GM13977 (cell line): ENCODE measurements around the gene ADAMTS1.

Source experiments
- DNase-seq: peaks from one replicate; pipeline ENCODE4 v3.0.0; 2012; ENCODE audit warnings: low spot score
- in situ Hi-C: fragments of 300-500 bp; cut with MboI; formaldehyde crosslinking; loops from one replicate; pipeline ENCODE4 v1.12.0; 2022; ENCODE audit warnings: low sequenced_read_pairs, low pct_unique_long_range_greater_than_20kb, mixed read lengths, inconsistent platforms; ENCODE audit not compliant: unreplicated experiment
- TF ChIP-seq, protein P1 (sequence below): IDR thresholded peaks from 2 replicates; pipeline ENCODE4 v1.5.1; 2012; ENCODE audit warnings: mild to moderate bottlenecking, control low read depth; ENCODE audit not compliant: insufficient read depth; ENCODE audit errors: extremely low read depth, missing control alignments

ADAMTS1 gene

DNA sequence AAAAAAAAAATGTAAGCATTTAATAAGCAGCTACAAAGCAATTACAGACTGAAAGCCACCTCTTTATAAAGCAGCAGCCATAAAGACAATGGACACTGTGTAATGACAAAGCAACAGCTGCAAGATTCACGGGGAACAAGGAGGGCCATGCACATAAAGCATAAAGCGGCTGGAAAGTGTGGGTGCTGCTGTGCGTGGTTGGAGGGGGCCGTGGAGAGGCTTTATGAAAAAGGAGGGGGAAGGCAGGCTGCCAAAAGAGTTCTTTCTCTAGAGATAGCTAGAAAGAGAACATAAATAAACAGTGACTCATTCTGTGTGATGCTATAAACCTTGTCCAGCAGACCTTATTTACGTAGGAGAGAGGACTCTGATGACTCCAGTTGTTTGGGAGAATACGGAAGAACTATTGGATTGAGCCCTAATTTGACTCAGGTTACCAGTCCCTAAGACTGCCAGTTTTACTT, 49.3 kb downstream of the ADAMTS1 start:
- TF ChIP-seq, protein P1, sequence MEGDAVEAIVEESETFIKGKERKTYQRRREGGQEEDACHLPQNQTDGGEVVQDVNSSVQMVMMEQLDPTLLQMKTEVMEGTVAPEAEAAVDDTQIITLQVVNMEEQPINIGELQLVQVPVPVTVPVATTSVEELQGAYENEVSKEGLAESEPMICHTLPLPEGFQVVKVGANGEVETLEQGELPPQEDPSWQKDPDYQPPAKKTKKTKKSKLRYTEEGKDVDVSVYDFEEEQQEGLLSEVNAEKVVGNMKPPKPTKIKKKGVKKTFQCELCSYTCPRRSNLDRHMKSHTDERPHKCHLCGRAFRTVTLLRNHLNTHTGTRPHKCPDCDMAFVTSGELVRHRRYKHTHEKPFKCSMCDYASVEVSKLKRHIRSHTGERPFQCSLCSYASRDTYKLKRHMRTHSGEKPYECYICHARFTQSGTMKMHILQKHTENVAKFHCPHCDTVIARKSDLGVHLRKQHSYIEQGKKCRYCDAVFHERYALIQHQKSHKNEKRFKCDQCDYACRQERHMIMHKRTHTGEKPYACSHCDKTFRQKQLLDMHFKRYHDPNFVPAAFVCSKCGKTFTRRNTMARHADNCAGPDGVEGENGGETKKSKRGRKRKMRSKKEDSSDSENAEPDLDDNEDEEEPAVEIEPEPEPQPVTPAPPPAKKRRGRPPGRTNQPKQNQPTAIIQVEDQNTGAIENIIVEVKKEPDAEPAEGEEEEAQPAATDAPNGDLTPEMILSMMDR: no peak
- no peak for DNase-seq
- in situ Hi-C loops: no loop called here

DNA sequence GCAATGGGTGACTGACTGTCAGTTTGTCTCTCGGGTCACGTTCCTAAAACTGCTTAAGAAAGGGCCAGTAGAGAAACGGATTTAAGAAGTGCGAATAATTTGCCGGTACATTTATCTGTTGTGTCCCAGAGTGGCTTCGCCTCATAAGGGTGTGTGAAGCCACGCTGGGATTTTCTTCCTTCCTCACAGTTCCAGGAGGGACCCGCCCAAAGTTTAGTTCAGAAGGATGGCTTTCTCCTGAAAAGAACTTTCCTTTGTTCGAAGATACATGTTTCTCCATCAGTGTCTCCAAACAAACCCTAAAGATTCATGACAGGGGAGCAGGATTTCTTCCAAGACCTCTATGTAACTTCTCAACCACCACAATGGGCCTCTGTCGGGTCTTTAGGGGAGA, 49.8 kb downstream of the ADAMTS1 start:
- in situ Hi-C loops: no loop called here
- TF ChIP-seq, protein P1: no peak
- no peak for DNase-seq

DNA sequence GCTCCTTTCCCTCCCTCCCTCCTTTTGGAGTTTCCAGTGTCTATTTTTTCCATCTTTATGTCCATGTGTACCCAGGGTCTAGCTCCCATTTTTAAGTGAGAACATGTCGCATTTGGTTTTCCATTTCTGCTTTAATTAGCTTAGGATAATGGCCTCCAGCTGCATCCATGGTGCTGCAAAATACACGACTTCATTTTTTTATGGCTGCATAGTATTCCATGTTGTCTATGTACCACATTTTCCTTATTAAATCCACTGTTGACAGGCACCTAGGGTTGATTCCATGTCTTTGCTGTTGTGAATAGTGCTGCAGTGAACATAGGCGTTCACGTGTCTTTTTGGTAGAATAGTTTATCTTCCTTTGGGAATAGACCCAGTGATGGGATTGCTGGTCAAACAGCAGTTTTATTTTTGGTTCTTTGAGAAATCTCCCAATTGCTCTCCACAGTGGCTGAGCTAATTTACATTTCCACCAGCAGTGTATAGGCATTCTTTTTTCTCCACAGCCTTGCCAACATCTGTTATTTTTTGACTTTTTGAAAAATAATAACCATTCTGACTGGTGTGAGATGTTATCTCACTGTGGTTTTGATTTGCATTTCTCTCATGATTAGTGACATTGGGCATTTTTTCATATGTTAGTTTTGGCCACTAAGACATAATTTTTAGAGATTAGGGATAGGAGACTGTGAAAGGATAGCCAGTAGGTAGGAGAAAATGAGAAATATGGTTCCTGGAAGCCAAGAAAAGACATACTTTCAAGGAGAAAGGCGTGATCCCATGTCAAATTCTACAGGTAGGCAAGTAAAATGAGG, 50.4 kb downstream of the ADAMTS1 start:
- in situ Hi-C loops: no loop called here
- TF ChIP-seq, protein P1: no peak
- no peak for DNase-seq

DNA sequence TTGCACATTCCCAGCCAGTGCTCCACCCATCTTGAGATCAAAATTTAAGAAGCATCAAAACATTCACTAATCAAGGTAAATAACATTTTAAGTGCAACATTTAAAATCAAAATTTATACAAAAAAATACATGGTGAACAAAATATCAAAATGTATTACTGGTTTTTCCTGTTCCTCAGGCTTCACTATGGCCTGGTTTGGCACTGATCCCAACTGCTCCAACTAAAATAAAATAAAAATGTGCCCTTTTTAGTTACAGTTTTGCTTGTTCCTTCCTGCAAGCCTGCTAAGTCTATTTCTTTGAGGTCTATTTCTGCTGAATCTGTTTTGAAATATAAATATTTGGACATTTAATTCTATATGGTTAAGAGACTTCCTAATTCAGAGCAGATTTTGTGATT, 54.9 kb downstream of the ADAMTS1 start:
- in situ Hi-C loops: no loop called here
- DNase-seq: no peak
- TF ChIP-seq, protein P1: no peak

DNA sequence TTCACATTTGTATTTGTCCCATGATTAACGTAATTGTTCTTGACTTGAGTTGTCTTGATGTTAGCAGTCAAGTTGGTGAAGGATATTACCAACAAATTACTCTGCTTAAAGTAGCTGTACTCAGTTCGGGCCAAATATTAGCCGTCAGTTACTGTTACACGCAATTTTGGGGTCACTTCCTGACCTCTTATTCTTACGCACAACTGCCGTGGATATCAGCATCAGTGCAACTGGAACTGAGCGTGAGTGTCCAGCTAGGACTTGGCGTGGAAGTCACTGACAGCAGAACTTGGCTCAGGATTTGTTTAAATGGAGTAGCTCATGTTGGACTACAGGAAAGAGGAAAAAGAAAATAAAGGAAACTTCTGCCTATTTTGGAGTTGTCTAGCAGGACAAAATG, 56.4 kb downstream of the ADAMTS1 start:
- in situ Hi-C loops: no loop called here
- DNase-seq: no peak
- TF ChIP-seq, protein P1: no peak
